Hindlimb muscle (tissue), 1 donor: Measurements from ENCODE around the gene PRPH. TPM values are rescaled to one million over a fixed set of nuclear protein-coding genes. Genes with fewer than 3 reads are reported as not detected.
A peak's percentile ranks its signal among the peaks of the same experiment; 100 is the strongest.
"Not testable (repeated sequence)": the region's sequence is repeated elsewhere in the genome, so short reads cannot be mapped to it uniquely, and the experiment has no call there.

Experiments used
- DNase-seq: peaks from one replicate; pipeline ENCODE4 v3.0.0-alpha.2; 2013
- polyA plus RNA-seq: library from polyadenylated mRNA; unstranded; fragments of 120-200 nt; gene quantifications from one replicate; pipeline ENCODE4 v1.2.1, GENCODE V29; 2013; ENCODE audit not compliant: insufficient read length

The PRPH gene
- polyA plus RNA-seq, 1 donor, result 1.4 TPM

- no peak for DNase-seq
These were observed 6.8 kb downstream of the PRPH start for GRCh38 chr12:49301760-49302159.

GRCh38 chr12:49304161-49304560 is 9.2 kb downstream of the PRPH start:
- no peak for DNase-seq

GRCh38 chr12:49305762-49306510 is 11.0 kb downstream of the PRPH start:
- no peak for DNase-seq

- DNase-seq, result no peak
These were observed 14.4 kb downstream of the PRPH start for GRCh38 chr12:49309386-49309785.

- not testable (repeated sequence) for DNase-seq
These were observed 15.6 kb downstream of the PRPH start for GRCh38 chr12:49310451-49311000.

- no peak for DNase-seq
These were observed 19.9 kb downstream of the PRPH start for GRCh38 chr12:49314811-49315210.

- DNase-seq, result not testable (repeated sequence)
These were observed 22.2 kb downstream of the PRPH start for GRCh38 chr12:49317118-49317517.

GRCh38 chr12:49320411-49321103 is 25.6 kb downstream of the PRPH start:
- DNase-seq, result not testable (repeated sequence)

GRCh38 chr12:49322367-49322707 is 27.4 kb downstream of the PRPH start:
- DNase-seq, result no peak

GRCh38 chr12:49322708-49323523 is 28.0 kb downstream of the PRPH start, which contains the start of gene TROAP:
TSS of gene TROAP (plus strand) at chr12:49323255. CDS start at chr12:49323609, 354 bp downstream.
- DNase-seq, result peak; percentile 98

- DNase-seq, result no peak
These were observed 28.7 kb downstream of the PRPH start for GRCh38 chr12:49323524-49324097.

GRCh38 chr12:49325606-49326005 is 30.7 kb downstream of the PRPH start:
- DNase-seq, result no peak

GRCh38 chr12:49327368-49327767 is 32.4 kb downstream of the PRPH start:
- DNase-seq, result no peak

- no peak for DNase-seq
These were observed 32.9 kb downstream of the PRPH start for GRCh38 chr12:49327887-49328286.

GRCh38 chr12:49328816-49329215 is 33.9 kb downstream of the PRPH start:
- DNase-seq, result no peak

GRCh38 chr12:49330032-49330619 is 35.2 kb downstream of the PRPH start:
- no peak for DNase-seq

- DNase-seq, result no peak
These were observed 35.9 kb downstream of the PRPH start for GRCh38 chr12:49330631-49331379.

GRCh38 chr12:49331380-49332222 is 36.7 kb downstream of the PRPH start:
- DNase-seq, result peak; percentile 78

GRCh38 chr12:49332441-49332861 is 37.5 kb downstream of the PRPH start:
- DNase-seq, result no peak

GRCh38 chr12:49332891-49333371 is 38.0 kb downstream of the PRPH start:
- DNase-seq, result no peak
